ENCODE data around the gene KCNJ5. TPM values are rescaled to one million over a fixed set of nuclear protein-coding genes. Genes with fewer than 3 reads are reported as not detected.

Gene KCNJ5
- polyA plus RNA-seq (ENCODE audit: insufficient read length in 4 of 4) = 1 to 10 TPM; 4.4 to 5.7 (median 5.0) TPM

DNA sequence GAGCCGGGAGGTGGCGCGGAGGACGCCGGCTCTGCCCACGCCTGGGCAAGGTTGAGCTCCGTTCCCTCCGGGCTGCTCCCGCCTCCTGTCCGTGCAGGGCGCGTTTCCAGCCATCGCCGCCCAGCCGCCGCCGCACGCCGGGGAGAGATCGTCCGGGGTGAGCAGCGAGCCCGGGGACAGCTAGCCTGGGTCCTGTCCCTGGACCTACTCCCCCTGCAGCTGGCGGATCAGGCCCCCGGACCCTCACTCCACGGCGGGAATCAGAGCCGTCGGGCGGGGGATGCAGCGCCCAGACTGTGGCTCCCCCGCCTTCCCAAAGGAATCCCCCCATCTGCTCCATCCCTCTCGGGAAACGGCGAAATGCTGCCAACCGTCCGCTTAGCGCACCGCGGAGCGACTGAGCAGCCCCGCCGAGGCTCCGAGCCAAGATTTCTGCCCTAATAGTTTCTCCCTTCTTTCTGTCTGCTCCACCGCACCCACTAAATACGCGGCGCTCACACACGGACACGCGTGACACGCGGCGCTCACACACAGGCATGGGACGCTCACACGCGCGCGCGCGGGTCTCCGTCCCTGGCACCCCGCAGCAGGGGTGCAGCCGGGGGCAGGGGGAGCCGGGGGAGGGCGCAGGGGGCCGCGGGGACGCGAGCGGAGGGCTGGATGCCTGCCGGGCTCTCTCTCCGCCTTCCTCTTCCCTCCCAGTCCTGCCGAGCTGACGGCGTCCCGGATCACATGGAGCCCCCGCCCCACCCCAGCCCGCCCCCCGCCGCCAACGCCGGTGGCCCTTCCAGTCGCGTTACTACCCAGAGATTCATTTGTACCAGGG lies at the start of gene KCNJ5:
TSS of gene KCNJ5 (plus strand) at position 814 of the 826 bp plus-strand sequence. CDS start 19,918 bp downstream, outside the sequence.
- no peak for DNase-seq (ENCODE audit: low read depth in 4 of 4, low spot score in 3 of 4)

DNA sequence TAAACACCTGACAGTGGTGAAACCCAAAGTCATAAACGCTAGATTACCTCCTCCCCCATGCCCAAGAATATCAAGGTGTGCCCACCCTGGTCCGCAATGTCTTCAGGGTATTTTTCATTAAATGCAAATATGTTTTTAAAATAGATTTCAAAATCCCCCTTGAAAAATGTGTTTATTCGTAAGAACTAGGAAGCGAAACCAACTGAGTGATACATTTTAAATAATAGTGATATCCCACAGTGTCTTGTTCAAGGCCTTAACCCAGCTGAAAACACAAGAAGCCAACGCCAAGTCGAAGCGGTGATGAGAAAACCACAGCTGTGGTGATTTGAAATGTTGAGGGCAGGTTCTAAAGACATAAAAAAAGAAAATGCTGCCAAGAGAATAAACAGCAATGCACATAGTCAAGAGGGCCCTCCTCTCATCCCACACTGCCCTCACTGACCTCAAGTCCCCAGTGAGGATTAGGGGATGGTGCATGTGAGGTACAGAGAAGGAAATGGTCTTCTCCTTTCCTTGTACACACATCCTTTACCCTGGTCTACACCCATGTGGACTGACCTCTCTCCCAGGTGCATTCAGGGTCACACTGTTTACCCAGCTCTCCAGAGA lies 49.6 kb upstream of the KCNJ5 start:
- DNase-seq (ENCODE audit: low read depth in 4 of 4, low spot score in 3 of 4) = no peak

DNA sequence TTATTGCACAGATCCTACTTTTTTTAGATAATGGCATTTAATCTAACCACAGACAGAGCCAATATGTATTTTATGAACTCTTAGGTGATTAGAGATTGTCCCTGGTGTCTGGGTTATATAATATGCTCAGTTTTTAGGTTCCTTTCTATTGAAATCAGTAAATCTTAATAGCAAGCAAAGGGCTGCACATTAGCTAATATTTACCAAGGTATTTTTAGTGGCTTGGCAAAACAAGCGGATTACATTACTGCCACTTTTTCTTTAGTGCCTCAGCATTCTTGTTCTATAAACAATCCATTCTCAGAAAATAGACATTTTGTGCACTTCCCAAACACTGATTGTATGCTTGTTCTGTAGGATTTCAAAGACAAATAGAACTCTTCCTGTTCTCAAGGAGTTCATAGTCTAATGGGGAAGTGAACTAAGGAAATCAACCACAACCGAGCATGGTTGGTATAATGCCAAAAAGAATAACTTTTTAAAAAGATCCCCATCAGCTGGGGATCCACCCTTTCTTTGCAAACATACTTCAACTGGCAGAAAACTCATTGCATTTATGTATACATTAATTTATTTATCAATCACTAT lies 47.9 kb upstream of the KCNJ5 start:
- DNase-seq (ENCODE audit: low read depth in 4 of 4, low spot score in 3 of 4) = no peak

DNA sequence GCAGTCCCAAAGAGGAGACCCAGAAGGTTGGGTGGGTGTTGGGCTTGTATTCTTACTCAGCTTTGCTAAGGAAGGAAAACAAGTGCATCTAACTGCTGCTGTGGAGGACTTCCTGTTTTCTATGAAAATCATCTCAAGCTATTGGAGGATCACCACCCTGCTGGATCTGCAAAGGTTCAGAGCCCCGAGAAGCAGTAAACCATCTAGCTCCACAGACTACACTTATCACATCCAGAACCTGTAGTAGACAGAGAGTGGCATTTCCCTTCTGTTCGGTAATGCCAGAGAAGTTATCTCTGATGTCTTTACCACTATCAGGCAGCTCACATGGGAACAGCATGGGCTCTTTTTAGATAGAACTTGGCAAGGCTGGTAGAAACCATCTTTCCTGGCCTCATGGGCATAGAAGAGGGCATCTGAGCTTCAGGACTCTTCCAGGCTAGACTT lies 45.8 kb upstream of the KCNJ5 start:
- DNase-seq (ENCODE audit: low read depth in 4 of 4, low spot score in 3 of 4) = no peak

DNA sequence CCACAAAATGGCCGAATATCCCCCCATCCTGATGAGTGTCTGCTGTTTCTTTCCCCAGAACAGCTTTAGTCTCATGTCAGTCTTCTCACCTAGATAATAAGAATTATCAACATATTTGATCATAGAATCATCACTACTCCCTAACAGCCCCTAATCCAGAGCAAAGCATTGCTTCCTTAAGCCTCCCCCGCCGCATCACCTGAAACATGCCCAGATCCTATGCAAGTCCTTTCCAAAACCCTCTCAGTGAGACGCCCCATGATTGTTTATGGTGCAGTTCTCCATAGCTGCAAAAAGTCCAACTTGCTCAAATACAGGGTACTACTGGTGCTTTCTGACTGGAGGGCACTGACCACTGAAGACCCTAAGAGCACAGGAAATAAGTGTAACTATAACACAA lies 44.2 kb upstream of the KCNJ5 start:
- no peak for DNase-seq (ENCODE audit: low read depth in 4 of 4, low spot score in 3 of 4)

DNA sequence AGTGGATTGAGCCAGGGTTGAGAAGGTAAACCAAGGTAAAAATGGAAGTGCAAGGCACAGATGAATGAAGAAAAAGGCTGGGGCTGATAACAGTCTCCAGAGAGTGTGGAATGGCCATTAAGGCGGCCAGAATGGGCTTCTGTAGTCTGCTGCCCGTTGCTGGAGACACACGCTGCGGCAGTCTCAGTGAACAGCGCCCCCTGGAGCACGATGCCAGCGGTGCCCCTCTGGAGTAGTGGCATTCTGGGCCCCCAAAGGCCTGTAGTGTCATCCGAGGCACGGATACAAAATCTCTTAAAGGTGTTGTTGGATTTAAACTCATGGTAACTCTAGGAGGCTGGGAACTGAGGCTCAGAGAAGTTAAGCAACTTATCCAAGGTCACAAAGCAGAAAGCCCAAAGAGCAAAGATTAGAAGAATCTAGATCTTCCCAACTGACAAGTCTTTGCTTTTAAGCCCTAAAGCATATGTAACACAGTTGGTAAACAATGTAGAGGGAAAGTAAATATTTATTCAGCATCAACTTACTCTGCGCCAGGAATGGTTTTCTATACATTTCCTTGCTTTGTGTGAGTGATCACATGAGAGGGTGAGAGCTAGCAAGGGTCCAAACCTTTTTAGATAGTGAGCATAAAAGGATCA lies 42.2 kb upstream of the KCNJ5 start:
- no peak for DNase-seq (ENCODE audit: low read depth in 4 of 4, low spot score in 3 of 4)

DNA sequence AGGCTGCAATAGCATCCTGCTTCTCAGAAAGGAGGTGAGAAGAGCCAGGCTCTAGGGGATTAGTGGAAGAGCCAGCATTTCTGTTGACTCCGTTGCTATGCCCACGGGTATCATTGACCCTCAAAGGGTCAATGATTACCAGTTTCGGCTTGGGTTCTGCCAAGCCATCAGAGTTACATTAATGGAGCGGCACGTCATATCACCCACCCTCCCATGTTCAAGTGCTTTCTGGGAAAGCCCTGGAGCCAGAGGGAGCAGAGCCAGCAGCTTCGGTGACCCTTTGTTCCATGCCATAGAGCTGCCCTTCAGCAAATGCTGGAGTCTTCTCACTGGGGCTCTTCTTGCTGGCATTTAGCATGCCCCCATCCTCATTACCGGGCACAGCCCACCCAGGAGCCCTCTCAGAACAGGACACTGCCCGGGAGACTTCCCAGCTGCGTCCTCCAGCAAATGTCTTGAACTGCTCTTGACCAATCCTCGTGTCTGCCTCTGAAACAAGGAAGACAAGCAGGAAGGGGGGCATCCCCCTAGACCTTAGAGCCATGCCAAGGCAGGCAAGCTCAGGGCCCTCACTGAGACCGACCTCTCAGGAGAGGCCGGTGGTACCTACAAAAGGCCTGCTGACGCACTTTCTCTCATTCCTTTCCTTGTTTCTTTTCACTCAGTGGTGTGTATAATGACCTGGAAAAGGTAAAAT lies 38.7 kb upstream of the KCNJ5 start:
- peak in 1 of 4 donors; percentile 23 for DNase-seq (ENCODE audit: low read depth in 4 of 4, low spot score in 3 of 4)

DNA sequence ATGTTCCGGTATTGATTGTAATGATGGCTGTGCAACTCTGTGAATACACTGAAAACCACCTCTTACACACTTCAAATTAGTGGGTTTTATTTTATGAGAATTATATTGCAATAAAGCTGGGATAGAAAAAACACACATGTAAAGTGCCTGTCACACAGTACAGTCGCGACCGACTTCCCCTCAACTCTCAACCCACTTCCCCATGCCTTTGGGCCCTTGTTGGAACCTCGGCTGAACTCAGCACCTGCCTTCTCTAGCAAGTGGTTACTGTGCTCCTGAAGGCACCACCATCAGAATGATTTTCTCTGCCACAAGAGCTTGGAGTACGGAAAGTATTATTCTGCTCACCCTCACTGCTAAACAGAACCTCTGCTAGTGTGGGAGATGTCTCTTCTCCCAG lies 37.6 kb upstream of the KCNJ5 start:
- DNase-seq (ENCODE audit: low read depth in 4 of 4, low spot score in 3 of 4) = no peak

DNA sequence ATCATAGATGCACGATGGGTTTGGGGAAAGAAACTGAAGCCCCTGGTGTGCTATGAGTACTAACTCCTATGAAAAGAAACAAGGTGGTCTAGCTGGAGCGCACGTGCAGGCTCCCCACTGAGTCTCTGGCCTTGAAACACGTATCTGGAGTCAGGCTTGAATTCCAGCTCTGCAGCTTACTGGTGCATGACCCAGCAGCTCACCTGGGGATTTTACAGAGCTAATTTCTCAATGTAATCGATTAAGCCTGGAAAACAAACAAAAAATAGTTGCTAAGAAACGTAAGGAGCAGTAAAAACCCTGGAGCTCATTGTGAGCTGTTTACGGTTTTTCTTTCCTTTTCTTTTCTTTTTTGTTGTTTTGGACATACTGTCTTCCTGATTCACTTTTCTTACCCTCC lies 36.3 kb upstream of the KCNJ5 start:
- DNase-seq (ENCODE audit: low read depth in 4 of 4, low spot score in 3 of 4) = no peak

DNA sequence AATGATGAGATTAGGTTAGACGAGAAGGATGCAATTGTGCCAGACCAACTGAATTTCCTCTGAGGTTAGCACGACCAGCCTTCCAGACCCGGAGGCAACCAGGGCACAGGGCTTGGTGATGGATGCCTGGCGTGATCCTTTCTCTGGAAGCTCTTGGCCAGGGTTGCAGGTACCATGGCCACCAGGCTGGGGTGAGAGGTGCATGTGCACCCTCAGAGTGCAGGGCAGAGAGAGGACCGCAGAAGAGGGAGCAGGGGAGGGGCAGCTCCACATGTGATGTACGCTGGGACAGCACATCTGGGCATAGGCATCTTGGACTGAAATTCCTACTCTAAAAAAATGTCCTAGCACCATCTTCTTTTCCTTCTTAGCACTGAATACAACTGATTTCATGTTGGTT lies 34.9 kb upstream of the KCNJ5 start:
- no peak for DNase-seq (ENCODE audit: low read depth in 4 of 4, low spot score in 3 of 4)

DNA sequence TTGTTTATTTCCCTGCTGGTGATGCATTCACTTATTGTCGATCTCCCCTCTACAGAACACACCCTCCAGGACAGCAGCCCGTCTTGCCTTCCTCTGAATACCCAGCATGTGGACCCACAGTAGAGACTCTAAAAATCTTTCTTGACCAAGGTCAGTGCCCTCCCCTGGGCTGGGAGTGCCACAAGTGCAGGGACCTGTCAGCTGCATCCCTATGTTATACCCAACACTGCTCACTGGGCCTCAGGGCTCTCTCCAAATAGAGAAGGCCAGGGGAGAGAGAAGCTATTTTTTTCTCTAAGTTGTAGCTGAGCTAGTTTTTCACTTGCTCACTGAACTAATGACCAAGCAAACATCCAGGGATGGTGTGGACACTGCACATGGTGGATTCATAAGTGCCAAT lies 33.8 kb upstream of the KCNJ5 start:
- DNase-seq (ENCODE audit: low read depth in 4 of 4, low spot score in 3 of 4) = no peak

DNA sequence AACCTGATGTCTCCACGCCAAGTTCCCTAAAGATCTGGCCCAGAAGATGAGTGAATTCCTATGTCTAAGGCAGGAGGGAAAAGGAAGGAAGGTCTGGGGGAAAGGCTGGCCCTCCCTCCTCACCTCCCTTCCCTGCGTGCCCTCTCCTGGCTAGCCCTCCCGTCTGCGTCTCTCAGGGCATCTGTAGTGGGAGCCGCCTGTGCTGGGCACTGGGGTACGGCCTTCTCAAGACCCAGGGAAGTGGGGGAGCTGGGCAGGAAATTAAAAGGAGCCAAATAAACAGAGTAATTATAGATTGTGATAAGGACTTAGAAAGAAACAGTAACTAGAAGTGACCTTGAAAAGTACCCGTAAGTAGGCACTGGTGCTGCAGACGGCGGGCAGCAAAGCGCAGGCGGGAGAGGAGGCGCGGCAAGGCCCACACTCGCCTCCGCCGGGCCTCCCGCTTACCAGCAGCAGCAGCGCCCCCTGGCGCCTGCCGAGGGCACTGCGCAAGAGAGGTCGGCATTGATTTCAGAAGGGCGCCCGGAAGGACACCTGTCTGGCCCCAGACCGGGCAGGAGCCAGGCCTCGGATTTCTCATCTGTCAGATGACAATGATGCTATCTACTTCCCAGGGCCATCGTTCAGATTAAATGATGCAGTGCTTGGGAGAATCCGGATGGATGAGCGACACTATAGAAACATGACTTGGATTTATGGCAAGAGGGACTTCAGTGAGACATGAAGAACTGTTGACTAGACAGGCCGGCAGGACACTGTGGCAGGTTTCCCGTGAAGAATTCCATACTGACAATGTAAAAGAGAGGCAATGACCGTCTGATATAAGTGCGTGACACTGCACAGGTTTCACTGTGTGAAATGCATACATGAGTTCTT lies 31.4 kb upstream of the KCNJ5 start:
- peak in 3 of 4 donors; percentile 50 to 57 (median 56) for DNase-seq (ENCODE audit: low read depth in 4 of 4, low spot score in 3 of 4)

DNA sequence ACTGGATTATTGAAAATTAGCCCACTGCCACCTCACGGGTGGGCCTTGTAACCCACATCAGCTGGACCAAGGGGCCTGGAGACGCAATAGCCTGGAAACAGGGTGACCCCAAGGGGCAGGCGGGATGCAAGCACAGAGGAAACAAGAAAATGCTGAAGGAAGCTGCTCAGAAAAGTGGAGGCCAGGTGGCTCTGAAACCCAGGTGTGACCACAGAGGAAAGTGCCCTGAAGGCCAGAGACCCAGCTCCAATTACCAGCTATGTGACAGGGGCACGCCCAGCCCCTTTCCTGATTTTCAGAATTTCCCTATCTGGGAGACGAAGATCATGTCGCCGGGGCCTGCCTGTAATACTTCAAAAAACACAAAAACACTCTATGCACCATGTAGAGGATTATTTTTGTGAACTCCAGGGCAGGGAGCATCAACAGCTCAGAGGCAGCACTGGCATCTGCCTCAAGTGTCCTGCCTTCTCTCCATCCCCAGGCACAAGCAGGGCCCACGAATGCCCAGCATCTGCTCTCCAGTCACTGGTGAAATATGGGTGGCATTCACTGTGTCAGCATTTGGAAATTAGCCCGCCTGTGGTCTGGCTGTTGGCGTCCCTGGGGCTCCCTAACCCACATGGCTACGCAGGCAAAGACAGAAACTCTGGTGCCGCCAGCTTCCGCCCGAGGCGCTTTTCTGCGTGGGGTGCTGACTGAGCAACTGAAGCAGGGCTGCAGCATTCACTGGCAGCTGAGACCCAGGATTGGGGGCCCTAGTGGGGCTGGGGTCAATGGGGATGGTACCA lies 30.4 kb upstream of the KCNJ5 start:
- no peak for DNase-seq (ENCODE audit: low read depth in 4 of 4, low spot score in 3 of 4)

DNA sequence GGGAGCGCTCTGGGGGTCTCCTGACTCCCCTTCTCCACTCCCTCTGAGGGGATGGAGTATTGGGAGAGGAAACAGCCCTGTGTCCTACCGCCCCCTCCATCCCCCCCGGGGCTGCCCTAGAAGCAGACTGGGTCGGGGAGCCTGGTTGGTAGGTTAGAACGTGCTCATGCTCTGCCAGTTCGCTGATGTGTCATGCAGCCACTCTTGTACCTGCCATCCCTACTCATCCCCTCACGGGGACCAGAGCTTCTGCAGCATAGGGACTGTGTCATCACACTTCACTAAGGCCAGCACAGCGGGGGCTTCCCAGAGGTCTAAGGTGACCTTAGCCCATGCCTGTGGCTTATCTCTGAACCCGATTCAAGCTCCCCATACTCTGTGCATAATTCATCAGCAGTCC lies 28.8 kb upstream of the KCNJ5 start:
- no peak for DNase-seq (ENCODE audit: low read depth in 4 of 4, low spot score in 3 of 4)

DNA sequence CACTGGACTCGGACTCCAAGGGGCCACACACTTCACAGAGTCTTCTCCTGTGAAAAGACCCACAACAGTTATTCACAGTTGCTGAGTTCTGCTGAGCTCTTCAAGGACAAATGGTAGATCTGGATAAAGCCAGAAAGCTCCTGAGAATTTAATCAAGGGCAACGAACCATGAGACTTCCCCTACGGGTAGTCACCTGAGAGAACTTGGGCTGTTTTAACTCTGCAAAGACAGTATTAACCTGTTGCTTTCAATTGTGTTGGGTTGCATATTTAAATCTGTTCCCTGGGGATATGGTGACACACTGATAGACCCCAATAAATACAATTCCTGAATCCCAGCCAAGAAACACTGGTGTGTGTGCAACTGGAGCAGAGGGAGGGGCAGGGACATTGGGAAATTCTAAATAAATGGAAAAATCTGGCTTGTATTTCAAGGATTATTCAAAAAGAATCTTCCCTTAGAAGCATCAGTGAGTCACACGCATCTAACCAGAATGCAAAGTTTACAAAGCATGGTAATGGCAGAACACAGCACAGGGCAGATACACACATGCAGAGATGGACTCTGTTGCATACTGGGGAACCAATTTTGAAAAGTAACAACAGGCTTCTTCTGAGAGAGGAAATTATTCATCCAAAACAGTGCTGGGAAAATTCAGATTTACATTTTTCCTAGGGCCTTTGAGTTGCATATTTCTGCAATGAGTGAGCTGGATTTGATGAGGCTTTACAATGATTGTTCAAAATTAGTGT lies 28.1 kb upstream of the KCNJ5 start:
- DNase-seq (ENCODE audit: low read depth in 4 of 4, low spot score in 3 of 4) = no peak

DNA sequence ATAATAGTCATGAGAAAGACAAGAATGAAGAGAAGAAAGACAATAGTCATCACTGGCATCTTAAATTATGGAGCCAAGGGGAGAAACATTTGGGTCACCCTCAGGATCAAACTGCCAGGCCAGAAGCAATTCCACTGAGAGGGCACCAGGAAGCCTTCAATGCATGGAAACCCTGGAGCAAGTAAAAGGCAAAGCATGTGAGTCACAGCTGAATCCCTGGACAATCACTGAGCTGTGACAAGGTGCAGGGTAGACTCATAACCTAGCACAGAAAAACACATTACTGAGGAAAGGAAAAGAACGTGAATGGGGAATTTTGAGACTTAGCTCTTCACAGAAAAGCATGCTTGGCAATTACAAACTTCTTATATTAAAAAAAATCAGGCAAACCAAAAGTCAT lies 25.7 kb upstream of the KCNJ5 start:
- no peak for DNase-seq (ENCODE audit: low read depth in 4 of 4, low spot score in 3 of 4)

DNA sequence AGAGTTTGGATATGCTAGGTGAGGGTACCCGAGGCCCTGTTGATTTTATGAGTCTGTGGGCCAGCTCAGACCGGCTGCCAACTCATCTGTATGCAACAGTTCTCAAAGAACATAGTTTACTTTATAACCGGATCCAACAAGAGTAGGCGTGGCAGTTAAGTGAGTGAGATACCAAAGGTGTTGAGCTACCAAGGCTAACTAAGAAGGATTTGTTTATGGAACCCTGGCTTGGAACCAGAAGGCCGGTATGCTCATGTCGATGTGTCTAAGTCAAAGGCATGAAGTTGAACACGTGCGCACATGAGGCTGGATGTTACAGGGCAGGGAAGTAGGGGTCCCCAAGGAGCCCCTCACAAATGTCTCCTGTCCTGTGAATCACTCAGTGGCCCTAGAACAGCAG lies 23.9 kb upstream of the KCNJ5 start, which contains the start of gene KCNJ1:
TSS of gene KCNJ1 (minus strand) at position 20 of the 400 bp plus-strand sequence. CDS start 27,053 bp downstream, outside the sequence.
- no peak for DNase-seq (ENCODE audit: low read depth in 4 of 4, low spot score in 3 of 4)
